SK-N-SH treated with all-trans-retinoic acid at 6 μM for 48 hours (cell line): Measurements from ENCODE around the gene GIPC3.

Source experiments
- ARNTL ChIP-seq: fragments of 450-650 bp; formaldehyde crosslinking; IDR thresholded peaks from 2 replicates; pipeline ENCODE4 v1.5.0; 2020; ENCODE audit warnings: low read depth, mild to moderate bottlenecking, moderate library complexity, borderline replicate concordance
- CREB5 ChIP-seq: fragments of 250-450 bp; sonication (Bioruptor Pico); IDR thresholded peaks from 2 replicates; pipeline ENCODE4 v1.5.1; 2020; ENCODE audit warnings: low read depth, mild to moderate bottlenecking, moderate library complexity
- ESRRG ChIP-seq: fragments of 250-450 bp; sonication (Bioruptor Pico); IDR thresholded peaks from 2 replicates; pipeline ENCODE4 v1.6.1; 2021; ENCODE audit warnings: mild to moderate bottlenecking
- ISL1 ChIP-seq: fragments of 250-450 bp; sonication (Bioruptor Pico); IDR thresholded peaks from 2 replicates; pipeline ENCODE4 v2.1.2; 2022; ENCODE audit warnings: mild to moderate bottlenecking, moderate library complexity
- PATZ1 ChIP-seq: fragments of 250-450 bp; sonication (Bioruptor Pico); IDR thresholded peaks from 2 replicates; pipeline ENCODE4 v1.8.0; 2020; ENCODE audit warnings: mild to moderate bottlenecking, moderate library complexity, borderline replicate concordance
- RARB ChIP-seq: fragments of 250-450 bp; sonication (Bioruptor Pico); IDR thresholded peaks from 2 replicates; pipeline ENCODE4 v1.8.0; 2021; ENCODE audit warnings: mild to moderate bottlenecking, moderate library complexity
- SNAI2 ChIP-seq: fragments of 250-450 bp; sonication (Bioruptor Pico); IDR thresholded peaks from 2 replicates; pipeline ENCODE4 v1.5.0; 2020; ENCODE audit warnings: mild to moderate bottlenecking, moderate library complexity
- TSHZ2 ChIP-seq: fragments of 250-450 bp; sonication (Bioruptor Pico); IDR thresholded peaks from 2 replicates; pipeline ENCODE4 v1.5.0; 2020; ENCODE audit warnings: mild to moderate bottlenecking, moderate library complexity
- ZFP3 ChIP-seq: fragments of 250-450 bp; sonication (Bioruptor Pico); IDR thresholded peaks from 2 replicates; pipeline ENCODE4 v1.5.0; 2020; ENCODE audit warnings: mild to moderate bottlenecking, moderate library complexity
- ZNF565 ChIP-seq: fragments of 450-650 bp; formaldehyde crosslinking; conservative IDR thresholded peaks from 2 replicates; pipeline ENCODE4 v1.5.0; 2020; ENCODE audit warnings: low read depth, mild to moderate bottlenecking, moderate library complexity
- ZNF8 ChIP-seq: fragments of 450-650 bp; formaldehyde crosslinking; IDR thresholded peaks from 2 replicates; pipeline ENCODE4 v1.5.0; 2020; ENCODE audit warnings: mild to moderate bottlenecking, moderate library complexity
- TF ChIP-seq, protein P1 (sequence below): fragments of 250-450 bp; sonication (Bioruptor Pico); IDR thresholded peaks from 2 replicates; pipeline ENCODE4 v1.5.1; 2021; ENCODE audit warnings: mild to moderate bottlenecking, moderate library complexity
- TF ChIP-seq, protein P2 (sequence below): fragments of 250-450 bp; sonication (Bioruptor Pico); IDR thresholded peaks from 2 replicates; pipeline ENCODE4 v1.8.0; 2021; ENCODE audit warnings: low read depth, mild to moderate bottlenecking, moderate library complexity, borderline replicate concordance

GRCh38 chr19:3556423-3556977 lies 28.8 kb upstream of the GIPC3 start:
- TF ChIP-seq ARNTL (no peak), TSHZ2 (CRISPR knock-in tag) (no peak), CREB5 (CRISPR knock-in tag) (no peak), ZFP3 (CRISPR knock-in tag) (no peak), ISL1 (CRISPR knock-in tag) (no peak), PATZ1 (no peak), SNAI2 (no peak), ESRRG (CRISPR knock-in tag) (no peak), ZNF8 (CRISPR knock-in tag) (no peak), ZNF565 (no peak), RARB (CRISPR knock-in tag) (no peak)
- TF ChIP-seq, protein P1, sequence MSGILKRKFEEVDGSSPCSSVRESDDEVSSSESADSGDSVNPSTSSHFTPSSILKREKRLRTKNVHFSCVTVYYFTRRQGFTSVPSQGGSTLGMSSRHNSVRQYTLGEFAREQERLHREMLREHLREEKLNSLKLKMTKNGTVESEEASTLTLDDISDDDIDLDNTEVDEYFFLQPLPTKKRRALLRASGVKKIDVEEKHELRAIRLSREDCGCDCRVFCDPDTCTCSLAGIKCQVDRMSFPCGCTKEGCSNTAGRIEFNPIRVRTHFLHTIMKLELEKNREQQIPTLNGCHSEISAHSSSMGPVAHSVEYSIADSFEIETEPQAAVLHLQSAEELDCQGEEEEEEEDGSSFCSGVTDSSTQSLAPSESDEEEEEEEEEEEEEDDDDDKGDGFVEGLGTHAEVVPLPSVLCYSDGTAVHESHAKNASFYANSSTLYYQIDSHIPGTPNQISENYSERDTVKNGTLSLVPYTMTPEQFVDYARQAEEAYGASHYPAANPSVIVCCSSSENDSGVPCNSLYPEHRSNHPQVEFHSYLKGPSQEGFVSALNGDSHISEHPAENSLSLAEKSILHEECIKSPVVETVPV (CRISPR knock-in tag), result no peak
- TF ChIP-seq, protein P2, sequence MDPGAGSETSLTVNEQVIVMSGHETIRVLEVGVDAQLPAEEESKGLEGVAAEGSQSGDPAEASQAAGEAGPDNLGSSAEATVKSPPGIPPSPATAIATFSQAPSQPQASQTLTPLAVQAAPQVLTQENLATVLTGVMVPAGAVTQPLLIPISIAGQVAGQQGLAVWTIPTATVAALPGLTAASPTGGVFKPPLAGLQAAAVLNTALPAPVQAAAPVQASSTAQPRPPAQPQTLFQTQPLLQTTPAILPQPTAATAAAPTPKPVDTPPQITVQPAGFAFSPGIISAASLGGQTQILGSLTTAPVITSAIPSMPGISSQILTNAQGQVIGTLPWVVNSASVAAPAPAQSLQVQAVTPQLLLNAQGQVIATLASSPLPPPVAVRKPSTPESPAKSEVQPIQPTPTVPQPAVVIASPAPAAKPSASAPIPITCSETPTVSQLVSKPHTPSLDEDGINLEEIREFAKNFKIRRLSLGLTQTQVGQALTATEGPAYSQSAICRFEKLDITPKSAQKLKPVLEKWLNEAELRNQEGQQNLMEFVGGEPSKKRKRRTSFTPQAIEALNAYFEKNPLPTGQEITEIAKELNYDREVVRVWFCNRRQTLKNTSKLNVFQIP (CRISPR knock-in tag), result no peak
